SK-N-SH treated with all-trans-retinoic acid at 6 μM for 48 hours (cell line): ENCODE results near the gene DNPH1.
A peak's percentile ranks its signal among the peaks of the same experiment; 100 is the strongest.

Source experiments
- ATAC-seq: fragments of 200-7000 bp; cut with Tn5 transposase; 3 replicates; pipeline ENCODE4 v1.9.1; 2020; ENCODE audit warnings: mild to moderate bottlenecking, moderate library complexity
- ARNTL ChIP-seq: fragments of 450-650 bp; formaldehyde crosslinking; IDR thresholded peaks from 2 replicates; pipeline ENCODE4 v1.5.0; 2020; ENCODE audit warnings: low read depth, mild to moderate bottlenecking, moderate library complexity, borderline replicate concordance
- BACH2 ChIP-seq: fragments of 250-450 bp; sonication (Bioruptor Pico); IDR thresholded peaks from 2 replicates; pipeline ENCODE4 v1.9.0; 2021; ENCODE audit warnings: mild to moderate bottlenecking, borderline replicate concordance
- CREB5 ChIP-seq: fragments of 250-450 bp; sonication (Bioruptor Pico); IDR thresholded peaks from 2 replicates; pipeline ENCODE4 v1.5.1; 2020; ENCODE audit warnings: low read depth, mild to moderate bottlenecking, moderate library complexity
- CSDC2 ChIP-seq: fragments of 250-450 bp; sonication (Bioruptor Pico); IDR thresholded peaks from 2 replicates; pipeline ENCODE4 v1.5.0; 2020; ENCODE audit warnings: mild to moderate bottlenecking, moderate library complexity
- CSRNP3 ChIP-seq: fragments of 250-450 bp; sonication (Bioruptor Pico); IDR thresholded peaks from 2 replicates; pipeline ENCODE4 v1.5.1; 2021; ENCODE audit warnings: mild to moderate bottlenecking, moderate library complexity
- ESRRG ChIP-seq: fragments of 250-450 bp; sonication (Bioruptor Pico); IDR thresholded peaks from 2 replicates; pipeline ENCODE4 v1.6.1; 2021; ENCODE audit warnings: mild to moderate bottlenecking
- GLIS3 ChIP-seq: fragments of 250-450 bp; sonication (Bioruptor Pico); IDR thresholded peaks from 2 replicates; pipeline ENCODE4 v1.5.0; 2020; ENCODE audit warnings: mild to moderate bottlenecking, moderate library complexity
- ISL1 ChIP-seq: fragments of 250-450 bp; sonication (Bioruptor Pico); IDR thresholded peaks from 2 replicates; pipeline ENCODE4 v2.1.2; 2022; ENCODE audit warnings: mild to moderate bottlenecking, moderate library complexity
- PATZ1 ChIP-seq: fragments of 250-450 bp; sonication (Bioruptor Pico); IDR thresholded peaks from 2 replicates; pipeline ENCODE4 v1.8.0; 2020; ENCODE audit warnings: mild to moderate bottlenecking, moderate library complexity, borderline replicate concordance
- POU6F1 ChIP-seq: fragments of 250-450 bp; sonication (Bioruptor Pico); IDR thresholded peaks from 2 replicates; pipeline ENCODE4 v1.8.0; 2021; ENCODE audit warnings: low read depth, mild to moderate bottlenecking, moderate library complexity, borderline replicate concordance
- PPARA ChIP-seq: fragments of 250-450 bp; sonication (Bioruptor Pico); IDR thresholded peaks from 2 replicates; pipeline ENCODE4 v1.5.0; 2020; ENCODE audit warnings: mild to moderate bottlenecking, borderline replicate concordance
- RARB ChIP-seq: fragments of 250-450 bp; sonication (Bioruptor Pico); IDR thresholded peaks from 2 replicates; pipeline ENCODE4 v1.8.0; 2021; ENCODE audit warnings: mild to moderate bottlenecking, moderate library complexity
- SNAI2 ChIP-seq: fragments of 250-450 bp; sonication (Bioruptor Pico); IDR thresholded peaks from 2 replicates; pipeline ENCODE4 v1.5.0; 2020; ENCODE audit warnings: mild to moderate bottlenecking, moderate library complexity
- TCF4 ChIP-seq: fragments of 250-450 bp; sonication (Bioruptor Pico); IDR thresholded peaks from 2 replicates; pipeline ENCODE4 v1.8.0; 2021; ENCODE audit warnings: mild to moderate bottlenecking, moderate library complexity, borderline replicate concordance
- TSHZ2 ChIP-seq: fragments of 250-450 bp; sonication (Bioruptor Pico); IDR thresholded peaks from 2 replicates; pipeline ENCODE4 v1.5.0; 2020; ENCODE audit warnings: mild to moderate bottlenecking, moderate library complexity
- ZC3H10 ChIP-seq: fragments of 250-450 bp; sonication (Bioruptor Pico); IDR thresholded peaks from 2 replicates; pipeline ENCODE4 v1.5.1; 2021; ENCODE audit warnings: mild to moderate bottlenecking, moderate library complexity
- ZFP3 ChIP-seq: fragments of 250-450 bp; sonication (Bioruptor Pico); IDR thresholded peaks from 2 replicates; pipeline ENCODE4 v1.5.0; 2020; ENCODE audit warnings: mild to moderate bottlenecking, moderate library complexity
- ZFP30 ChIP-seq: fragments of 450-650 bp; formaldehyde crosslinking; IDR thresholded peaks from 2 replicates; pipeline ENCODE4 v1.5.0; 2022; ENCODE audit warnings: mild to moderate bottlenecking, moderate library complexity
- ZNF565 ChIP-seq: fragments of 450-650 bp; formaldehyde crosslinking; conservative IDR thresholded peaks from 2 replicates; pipeline ENCODE4 v1.5.0; 2020; ENCODE audit warnings: low read depth, mild to moderate bottlenecking, moderate library complexity
- ZNF8 ChIP-seq: fragments of 450-650 bp; formaldehyde crosslinking; IDR thresholded peaks from 2 replicates; pipeline ENCODE4 v1.5.0; 2020; ENCODE audit warnings: mild to moderate bottlenecking, moderate library complexity

Gene DNPH1

GRCh38 chr6:43239054-43239453 is 9.8 kb upstream of the DNPH1 start:
- TF ChIP-seq ZFP30 (CRISPR knock-in tag) (peak; percentile 90), BACH2 (CRISPR knock-in tag) (no peak)
- ATAC-seq = no peak

GRCh38 chr6:43235841-43236240 is 6.6 kb upstream of the DNPH1 start:
- TF ChIP-seq ISL1 (CRISPR knock-in tag) (no peak), ARNTL (no peak), PATZ1 (CRISPR knock-in tag) (no peak)
- ATAC-seq = no peak

- ATAC-seq = no peak
- TF ChIP-seq PPARA (CRISPR knock-in tag) (no peak), ZFP30 (CRISPR knock-in tag) (no peak), ISL1 (CRISPR knock-in tag) (no peak), BACH2 (CRISPR knock-in tag) (no peak), RARB (CRISPR knock-in tag) (no peak), POU6F1 (CRISPR knock-in tag) (no peak), ZC3H10 (CRISPR knock-in tag) (no peak), ZFP3 (CRISPR knock-in tag) (no peak), PATZ1 (CRISPR knock-in tag) (no peak), ARNTL (no peak), ZNF565 (CRISPR knock-in tag) (no peak), ESRRG (CRISPR knock-in tag) (no peak), TCF4 (CRISPR knock-in tag) (no peak), GLIS3 (CRISPR knock-in tag) (no peak), TSHZ2 (CRISPR knock-in tag) (no peak), SNAI2 (CRISPR knock-in tag) (no peak), CSDC2 (CRISPR knock-in tag) (no peak), CREB5 (no peak)
- TF ChIP-seq, all 23 proteins: peak for 0
Measured at GRCh38 chr6:43231735-43232450, 2.6 kb upstream of the DNPH1 start.

GRCh38 chr6:43231053-43231452 is 1.8 kb upstream of the DNPH1 start:
- no peak for ATAC-seq

More at GRCh38 chr6:43231053-43231452, 1.8 kb upstream of the DNPH1 start:
- TF ChIP-seq RARB (CRISPR knock-in tag) (no peak), ZNF8 (CRISPR knock-in tag) (no peak), POU6F1 (CRISPR knock-in tag) (no peak), GLIS3 (CRISPR knock-in tag) (no peak), ZNF565 (CRISPR knock-in tag) (no peak), CSDC2 (CRISPR knock-in tag) (no peak), CSRNP3 (CRISPR knock-in tag) (no peak)
